HepG2 (cell line): Measurements from ENCODE around the gene SPHK2. TPM values are rescaled to one million over a fixed set of nuclear protein-coding genes. Genes with fewer than 3 reads are reported as not detected.

ENCODE experiments used
- CHCHD3 ChIP-seq: sonication (generic); formaldehyde crosslinking; IDR thresholded peaks from 2 replicates; pipeline ENCODE4 v1.8.0; 2022; ENCODE audit warnings: mild to moderate bottlenecking, missing genetic modification reagents, moderate library complexity
- EEA1 ChIP-seq: sonication (generic); formaldehyde crosslinking; IDR thresholded peaks from 2 replicates; pipeline ENCODE4 v1.5.1; 2020; ENCODE audit warnings: mild to moderate bottlenecking, missing genetic modification reagents, borderline replicate concordance
- GTF2F1 ChIP-seq: fragments of 150-350 bp; IDR thresholded peaks from 2 replicates; pipeline ENCODE4 v1.6.1; 2014; ENCODE audit warnings: low read length
- KLF12 ChIP-seq: sonication (generic); formaldehyde crosslinking; IDR thresholded peaks from 2 replicates; pipeline ENCODE4 v1.4.0; 2020; ENCODE audit warnings: missing genetic modification reagents, borderline replicate concordance
- NAIF1 ChIP-seq: sonication (generic); formaldehyde crosslinking; IDR thresholded peaks from 2 replicates; pipeline ENCODE4 v1.5.0; 2020; ENCODE audit warnings: mild to moderate bottlenecking, missing genetic modification reagents, borderline replicate concordance
- PCBP2 ChIP-seq: fragments of 200-400 bp; formaldehyde crosslinking; optimal IDR thresholded peaks from 2 replicates; pipeline ENCODE3; 2018; ENCODE audit warnings: low read length, low read depth; ENCODE audit not compliant: poor library complexity, severe bottlenecking
- SYNCRIP ChIP-seq: fragments of 200-400 bp; formaldehyde crosslinking; IDR thresholded peaks from 2 replicates; pipeline ENCODE4 v1.6.1; 2018; ENCODE audit warnings: mild to moderate bottlenecking, low read depth, low read length; ENCODE audit not compliant: insufficient read depth
- THYN1 ChIP-seq: sonication (generic); formaldehyde crosslinking; IDR thresholded peaks from 2 replicates; pipeline ENCODE4 v1.8.1; 2023; ENCODE audit warnings: low read depth, mild to moderate bottlenecking, moderate library complexity, missing genetic modification reagents, borderline replicate concordance
- ZFYVE20 ChIP-seq: sonication (generic); formaldehyde crosslinking; IDR thresholded peaks from 2 replicates; pipeline ENCODE4 v1.8.0; 2023; ENCODE audit warnings: low read depth, mild to moderate bottlenecking, moderate library complexity, missing genetic modification reagents, borderline replicate concordance
- ZNF232 ChIP-seq: sonication (generic); formaldehyde crosslinking; IDR thresholded peaks from 2 replicates; pipeline ENCODE4 v1.4.0; 2020; ENCODE audit warnings: missing genetic modification reagents, borderline replicate concordance
- ZNF839 ChIP-seq: sonication (generic); formaldehyde crosslinking; IDR thresholded peaks from 2 replicates; pipeline ENCODE4 v1.4.0; 2020; ENCODE audit warnings: missing genetic modification reagents, mild to moderate bottlenecking, borderline replicate concordance
- ZSCAN22 ChIP-seq: sonication (generic); formaldehyde crosslinking; IDR thresholded peaks from 2 replicates; pipeline ENCODE4 v1.4.0; 2020; ENCODE audit warnings: mild to moderate bottlenecking, missing genetic modification reagents
- polyA plus RNA-seq, 8 experiments: library from polyadenylated mRNA; depleted of rRNA in 3 of 8; stranded (reverse) in 7 of 8; unstranded in 1 of 8; fragments of >200 nt; fragmentation: Illumina TruSeq in 4 of 8; extraction: Trizol in 4 of 8; gene quantifications; 2 replicates each; pipeline versions ENCODE4 v1.2.1 to v1.2.3, GENCODE V29; 2011 to 2016; ENCODE audit warnings: low read depth in 4 of 8, missing spikeins in 1 of 8, mixed read lengths in 1 of 8; ENCODE audit not compliant: insufficient read depth in 1 of 8
- total RNA-seq, 5 experiments: library from RNA; depleted of rRNA; stranded (reverse); fragments of >200 nt; fragmentation: Illumina TruSeq; extraction: Trizol; gene quantifications; 2 replicates each; pipeline ENCODE4 v1.2.3, GENCODE V29; 2016; ENCODE audit warnings: low read depth in 1 of 5
- TF ChIP-seq, protein P1 (sequence below): sonication (generic); formaldehyde crosslinking; conservative IDR thresholded peaks from 2 replicates; pipeline ENCODE4 v1.8.0; 2022; ENCODE audit warnings: missing genetic modification reagents
- TF ChIP-seq, protein P2 (sequence below): sonication (generic); formaldehyde crosslinking; IDR thresholded peaks from 2 replicates; pipeline ENCODE4 v1.9.0; 2021; ENCODE audit warnings: missing genetic modification reagents, borderline replicate concordance
- TF ChIP-seq, protein P3 (sequence below): sonication (generic); formaldehyde crosslinking; IDR thresholded peaks from 2 replicates; pipeline ENCODE4 v1.5.0; 2020; ENCODE audit warnings: missing genetic modification reagents

SPHK2 gene
- total and polyA plus RNA-seq, 2 of the 13 experiments (the other 11 are each of a cell fraction or from before 2014, with no cell fraction given), result 2.9 to 14.4 TPM

DNA sequence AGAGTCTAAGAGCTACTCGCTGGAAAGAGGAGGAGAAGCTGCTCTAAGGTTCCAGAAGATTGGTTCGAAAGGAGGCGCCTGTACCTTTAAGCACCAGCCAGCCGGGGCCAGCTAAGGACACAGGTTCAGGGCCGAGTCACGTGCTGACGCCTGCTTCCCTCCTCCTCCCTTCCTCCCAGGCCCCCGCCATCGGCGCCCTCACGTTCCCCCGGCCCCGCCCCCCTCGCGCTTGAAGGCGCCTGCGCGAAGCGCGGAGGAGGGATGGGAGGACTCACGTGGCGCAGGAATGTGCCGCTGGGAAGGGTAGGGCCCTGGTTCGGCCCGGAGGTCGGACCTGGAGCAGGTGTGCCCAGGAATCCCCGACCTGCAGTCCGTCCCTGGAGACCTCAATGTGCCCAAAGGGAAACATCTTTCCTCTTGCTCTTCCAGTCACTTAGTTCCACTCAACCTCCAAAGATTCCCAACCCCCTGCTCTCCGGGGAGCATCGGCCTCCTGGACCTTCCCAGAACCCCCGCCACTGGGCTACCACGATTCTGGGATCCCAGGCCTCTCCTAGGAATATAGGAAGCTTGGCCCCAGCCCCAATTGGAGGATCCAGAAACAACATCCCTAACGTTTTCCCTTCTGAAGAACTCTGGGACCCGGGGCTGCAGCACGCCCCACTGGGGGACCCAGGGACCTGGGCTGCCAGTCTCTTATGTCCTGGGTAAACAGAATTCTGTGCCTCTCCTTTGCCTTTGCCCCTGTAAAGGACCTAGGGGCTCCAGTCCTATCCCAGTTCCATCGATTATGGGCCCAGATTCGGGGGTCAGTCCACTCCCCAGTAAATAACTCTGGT lies 15.3 kb downstream of the SPHK2 start (continued):
- no peak for TF ChIP-seq EEA1 (CRISPR knock-in tag)
- TF ChIP-seq NAIF1 (CRISPR knock-in tag), result no peak
- TF ChIP-seq ZSCAN22 (CRISPR knock-in tag), result peak; percentile 65; the same call in 1 of the 2 replicates
- TF ChIP-seq GTF2F1, result no peak
- TF ChIP-seq ZNF232 (CRISPR knock-in tag), result peak; percentile 43; the same call in 1 of the 2 replicates
- TF ChIP-seq ZNF839 (CRISPR knock-in tag), result no peak
- TF ChIP-seq, protein P1, sequence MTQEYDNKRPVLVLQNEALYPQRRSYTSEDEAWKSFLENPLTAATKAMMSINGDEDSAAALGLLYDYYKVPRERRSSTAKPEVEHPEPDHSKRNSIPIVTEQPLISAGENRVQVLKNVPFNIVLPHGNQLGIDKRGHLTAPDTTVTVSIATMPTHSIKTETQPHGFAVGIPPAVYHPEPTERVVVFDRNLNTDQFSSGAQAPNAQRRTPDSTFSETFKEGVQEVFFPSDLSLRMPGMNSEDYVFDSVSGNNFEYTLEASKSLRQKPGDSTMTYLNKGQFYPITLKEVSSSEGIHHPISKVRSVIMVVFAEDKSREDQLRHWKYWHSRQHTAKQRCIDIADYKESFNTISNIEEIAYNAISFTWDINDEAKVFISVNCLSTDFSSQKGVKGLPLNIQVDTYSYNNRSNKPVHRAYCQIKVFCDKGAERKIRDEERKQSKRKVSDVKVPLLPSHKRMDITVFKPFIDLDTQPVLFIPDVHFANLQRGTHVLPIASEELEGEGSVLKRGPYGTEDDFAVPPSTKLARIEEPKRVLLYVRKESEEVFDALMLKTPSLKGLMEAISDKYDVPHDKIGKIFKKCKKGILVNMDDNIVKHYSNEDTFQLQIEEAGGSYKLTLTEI (CRISPR knock-in tag), result no peak
- TF ChIP-seq THYN1 (CRISPR knock-in tag), result no peak
- no peak for TF ChIP-seq ZFYVE20
- 0 out of 2 replicates have a peak, but pooled peaks have one; percentile 8 for TF ChIP-seq KLF12 (CRISPR knock-in tag)
- TF ChIP-seq, protein P2, sequence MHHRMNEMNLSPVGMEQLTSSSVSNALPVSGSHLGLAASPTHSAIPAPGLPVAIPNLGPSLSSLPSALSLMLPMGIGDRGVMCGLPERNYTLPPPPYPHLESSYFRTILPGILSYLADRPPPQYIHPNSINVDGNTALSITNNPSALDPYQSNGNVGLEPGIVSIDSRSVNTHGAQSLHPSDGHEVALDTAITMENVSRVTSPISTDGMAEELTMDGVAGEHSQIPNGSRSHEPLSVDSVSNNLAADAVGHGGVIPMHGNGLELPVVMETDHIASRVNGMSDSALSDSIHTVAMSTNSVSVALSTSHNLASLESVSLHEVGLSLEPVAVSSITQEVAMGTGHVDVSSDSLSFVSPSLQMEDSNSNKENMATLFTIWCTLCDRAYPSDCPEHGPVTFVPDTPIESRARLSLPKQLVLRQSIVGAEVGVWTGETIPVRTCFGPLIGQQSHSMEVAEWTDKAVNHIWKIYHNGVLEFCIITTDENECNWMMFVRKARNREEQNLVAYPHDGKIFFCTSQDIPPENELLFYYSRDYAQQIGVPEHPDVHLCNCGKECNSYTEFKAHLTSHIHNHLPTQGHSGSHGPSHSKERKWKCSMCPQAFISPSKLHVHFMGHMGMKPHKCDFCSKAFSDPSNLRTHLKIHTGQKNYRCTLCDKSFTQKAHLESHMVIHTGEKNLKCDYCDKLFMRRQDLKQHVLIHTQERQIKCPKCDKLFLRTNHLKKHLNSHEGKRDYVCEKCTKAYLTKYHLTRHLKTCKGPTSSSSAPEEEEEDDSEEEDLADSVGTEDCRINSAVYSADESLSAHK (CRISPR knock-in tag), result no peak
- TF ChIP-seq SYNCRIP, result no peak
- TF ChIP-seq, protein P3, sequence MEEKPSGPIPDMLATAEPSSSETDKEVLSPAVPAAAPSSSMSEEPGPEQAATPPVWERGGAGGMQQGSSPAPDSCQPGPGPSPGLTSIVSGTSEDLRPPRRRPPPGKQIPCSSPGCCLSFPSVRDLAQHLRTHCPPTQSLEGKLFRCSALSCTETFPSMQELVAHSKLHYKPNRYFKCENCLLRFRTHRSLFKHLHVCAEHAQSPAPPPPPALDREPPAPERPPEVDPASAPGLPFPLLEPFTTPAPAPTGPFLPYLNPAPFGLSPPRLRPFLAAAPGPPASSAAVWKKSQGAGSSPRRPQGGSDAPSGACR (CRISPR knock-in tag), result peak; percentile 55; the same call in 1 of the 2 replicates
- no peak for TF ChIP-seq PCBP2
- TF ChIP-seq CHCHD3 (CRISPR knock-in tag), result no peak
